Uterus (tissue), 4 donors: ENCODE results near the gene TMSB4X. TPM values are rescaled to one million over a fixed set of nuclear protein-coding genes. Genes with fewer than 3 reads are reported as not detected.
"Not testable (repeated sequence)": the region's sequence is repeated elsewhere in the genome, so short reads cannot be mapped to it uniquely, and the experiment has no call there.

Experiments used
- DNase-seq, 2 donors: peaks; one replicate each; pipeline ENCODE4 v3.0.0-alpha.2; 2019 to 2020
- H3K27ac ChIP-seq, 2 donors: fragments of 200-600 bp; sonication (generic); 1 replicate in 1 of 2; 2 replicates in 1 of 2; pipeline ENCODE4 v1.5.1; 2016 to 2018
- H3K27me3 ChIP-seq, 2 donors: fragments of 200-600 bp; sonication (generic); one replicate each; pipeline ENCODE4 v1.5.1; 2018 to 2019; ENCODE audit warnings: control low read depth in 1 of 2
- H3K36me3 ChIP-seq, 2 donors: fragments of 200-600 bp; sonication (generic); one replicate each; pipeline ENCODE4 v1.5.1; 2019; ENCODE audit warnings: control low read depth in 1 of 2
- H3K4me1 ChIP-seq, 2 donors: fragments of 200-600 bp; sonication (generic); one replicate each; pipeline ENCODE4 v1.5.1; 2018 to 2019; ENCODE audit warnings: control low read depth in 1 of 2
- H3K4me3 ChIP-seq, 2 donors: fragments of 200-600 bp; sonication (generic); 1 replicate in 1 of 2; 2 replicates in 1 of 2; pipeline ENCODE4 v1.5.1; 2018 to 2019; ENCODE audit warnings: mild to moderate bottlenecking in 1 of 2
- H3K9me3 ChIP-seq, 2 donors: fragments of 200-600 bp; sonication (generic); one replicate each; pipeline ENCODE4 v1.5.1; 2019; ENCODE audit warnings: control low read depth in 1 of 2
- CTCF ChIP-seq, 4 experiments: fragments of 200-600 bp in 2 of 4; fragments of 450-650 bp in 2 of 4; sonication (generic) in 2 of 4; IDR thresholded peaks; one replicate each; pipeline ENCODE4 v1.5.1; 2016 to 2019; ENCODE audit warnings: antibody characterized with exemption in 4 of 4, mild to moderate bottlenecking in 2 of 4, moderate library complexity in 1 of 4
- POLR2A ChIP-seq, 2 donors: fragments of 450-650 bp; IDR thresholded peaks; one replicate each; pipeline ENCODE4 v1.6.1; 2016; ENCODE audit warnings: antibody characterized with exemption in 2 of 2, mild to moderate bottlenecking in 1 of 2, moderate library complexity in 1 of 2
- intact Hi-C: fragments of 100-400 bp; cut with DNase I; formaldehyde crosslinking; loops from one replicate; pipeline ENCODE4 v1.15.1; 2023; ENCODE audit warnings: low total_unique reads
- total RNA-seq, 4 donors: library from RNA; depleted of rRNA in 3 of 4; stranded (reverse); fragments of >200 nt in 3 of 4; gene quantifications; one replicate each; pipeline versions ENCODE4 v1.1.0 to v1.2.4, GENCODE V29; 2014 to 2023
- donor health status: DM: yes; HTN: yes; CAD: no.

The TMSB4X gene
- total RNA-seq, 4 donors from 2014 or later: 2,867 to 6,849 (median 3,091) TPM

GRCh38 chrX:12936947-12937346 is 38.0 kb upstream of the TMSB4X start:
- H3K27ac ChIP-seq: no peak overlapping the region
- no peaks in the 10 kb centered on the region for H3K9me3 ChIP-seq
- H3K36me3 ChIP-seq: no peaks in the 10 kb centered on the region
- no peaks in the 10 kb centered on the region for H3K27me3 ChIP-seq
- intact Hi-C loops: no loop called here
- TF ChIP-seq POLR2A (IDR thresholded peaks at IDR 0.05): no peak
- no peak for TF ChIP-seq CTCF (IDR thresholded peaks at IDR 0.05)
- no peak overlapping the region for H3K4me3 ChIP-seq
- no peaks in the 10 kb centered on the region for H3K4me1 ChIP-seq
- DNase-seq: no peak

DNA sequence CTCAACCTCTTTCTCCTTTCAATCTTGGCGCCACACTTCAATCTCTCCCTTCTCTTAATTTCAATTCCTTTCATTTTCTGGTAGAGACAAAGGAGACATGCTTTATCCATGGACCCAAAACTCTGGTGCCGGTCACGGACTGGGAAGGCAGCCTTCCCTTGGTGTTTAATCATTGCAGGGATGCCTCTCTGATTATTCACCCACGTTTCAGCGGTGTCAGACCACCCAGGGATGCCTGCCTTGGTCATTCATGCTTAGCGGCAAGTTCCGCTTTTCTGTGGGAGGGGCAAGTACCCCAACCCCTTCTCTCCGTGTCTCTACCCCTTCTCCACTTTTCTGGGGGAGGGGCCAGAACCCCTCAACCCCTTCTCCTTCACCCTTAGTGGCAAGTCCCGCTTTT is 34.4 kb upstream of the TMSB4X start:
- intact Hi-C loops: loop anchor here (10.0 kb wide), 1 partner anchor 1094 kb away; no protein-coding TSS in a partner anchor
- DNase-seq, H3K27ac ChIP-seq, H3K4me1 ChIP-seq, H3K9me3 ChIP-seq, H3K4me3 ChIP-seq, H3K27me3 ChIP-seq, H3K36me3 ChIP-seq: not testable (repeated sequence)

DNA sequence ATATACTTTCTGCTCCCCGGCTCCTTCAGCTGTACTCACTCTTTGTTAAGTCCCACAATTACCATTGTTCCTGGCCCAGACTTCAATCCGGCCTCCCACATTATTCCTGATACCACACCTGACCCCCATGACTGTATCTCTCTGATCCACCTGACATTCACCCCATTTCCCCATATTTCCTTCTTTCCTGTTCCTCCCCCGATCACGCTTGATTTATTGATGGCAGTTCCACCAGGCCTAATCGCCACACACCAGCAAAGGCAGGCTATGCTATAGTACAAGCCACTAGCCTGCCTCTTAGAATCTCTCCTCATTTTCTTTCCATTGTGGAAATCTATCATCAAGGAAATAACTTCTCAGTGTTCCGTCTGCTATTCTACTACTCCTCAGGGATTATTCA is 31.3 kb upstream of the TMSB4X start:
- H3K9me3 ChIP-seq, DNase-seq, H3K4me1 ChIP-seq, H3K4me3 ChIP-seq, H3K27me3 ChIP-seq, H3K36me3 ChIP-seq, H3K27ac ChIP-seq: not testable (repeated sequence)
- intact Hi-C loops: loop anchor here (10.0 kb wide), 1 partner anchor 1091 kb away; no protein-coding TSS in a partner anchor

DNA sequence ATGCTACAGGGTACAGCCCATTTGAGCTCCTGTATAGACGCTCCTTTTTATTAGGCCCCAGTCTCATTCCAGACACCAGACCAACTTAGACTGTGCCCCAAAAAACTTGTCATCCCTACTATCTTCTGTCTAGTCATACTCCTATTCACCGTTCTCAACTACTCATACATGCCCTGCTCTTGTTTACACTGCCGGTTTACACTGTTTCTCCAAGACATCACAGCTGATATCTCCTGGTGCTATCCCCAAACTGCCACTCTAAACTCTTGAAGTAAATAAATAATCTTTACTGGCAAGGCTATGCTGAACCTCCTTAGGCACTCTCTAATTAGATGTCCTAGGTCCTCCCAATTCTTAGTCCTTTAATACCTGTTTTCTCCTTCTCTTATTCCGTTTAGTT is 30.5 kb upstream of the TMSB4X start:
- not testable (repeated sequence) for DNase-seq, H3K27ac ChIP-seq, H3K27me3 ChIP-seq, H3K9me3 ChIP-seq, H3K36me3 ChIP-seq, H3K4me1 ChIP-seq, H3K4me3 ChIP-seq
- intact Hi-C loops: loop anchor here (10.0 kb wide), 1 partner anchor 1090 kb away; no protein-coding TSS in a partner anchor

GRCh38 chrX:12945494-12945893 is 29.4 kb upstream of the TMSB4X start:
- H3K4me1 ChIP-seq: no peaks in the 10 kb centered on the region
- no peaks in the 10 kb centered on the region for H3K27me3 ChIP-seq
- H3K27ac ChIP-seq: no peak overlapping the region
- no peak for TF ChIP-seq CTCF (IDR thresholded peaks at IDR 0.05)
- no peak for DNase-seq
- H3K9me3 ChIP-seq: no peaks in the 10 kb centered on the region
- intact Hi-C loops: loop anchor here (10.0 kb wide), 1 partner anchor 1089 kb away; no protein-coding TSS in a partner anchor
- no peaks in the 10 kb centered on the region for H3K36me3 ChIP-seq
- H3K4me3 ChIP-seq: no peak overlapping the region

- Histone ChIP-seq H3K9me3 (no peaks in the 10 kb centered on the region), H3K27ac (no peak overlapping the region), H3K36me3 (no peaks in the 10 kb centered on the region), H3K4me3 (no peak overlapping the region), H3K4me1 (no peaks in the 10 kb centered on the region), H3K27me3 (no peaks in the 10 kb centered on the region)
- intact Hi-C loops: loop anchor here (10.0 kb wide), 1 partner anchor 1088 kb away; no protein-coding TSS in a partner anchor
- no peak for TF ChIP-seq CTCF (IDR thresholded peaks at IDR 0.05)
- no peak for TF ChIP-seq POLR2A (IDR thresholded peaks at IDR 0.05)
- DNase-seq: no peak
These were observed 28.5 kb upstream of the TMSB4X start for GRCh38 chrX:12946406-12946805.
